Measurements from ENCODE around the gene RSAD1.

GRCh38 chr17:50447870-50448595 lies 30.6 kb upstream of the RSAD1 start:
- no peak for TF ChIP-seq CTCF (IDR thresholded peaks at IDR 0.05)
- no peak for TF ChIP-seq POLR2A (IDR thresholded peaks at IDR 0.05)
